ENCODE data around the gene VRK1.

DNA sequence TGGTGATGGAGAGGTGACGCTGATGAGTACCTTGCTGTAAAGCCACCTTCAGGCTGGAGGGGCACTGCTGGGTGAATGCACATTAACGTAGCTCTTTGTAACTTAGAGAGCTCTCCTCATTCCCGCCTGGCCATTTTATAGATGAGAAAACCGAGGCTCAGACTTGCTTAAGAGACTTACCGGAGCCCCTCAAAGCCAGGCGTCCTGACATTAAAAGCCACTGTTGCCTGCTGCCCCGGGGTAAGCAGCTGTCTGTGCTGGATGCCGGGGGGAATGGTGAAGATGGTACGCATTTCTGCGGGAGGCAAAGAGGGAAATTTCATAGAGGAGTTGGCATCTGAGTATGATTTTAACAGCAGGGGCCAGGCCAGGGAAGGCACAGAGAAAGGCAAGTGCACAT, 49.6 kb upstream of the VRK1 start:
- no peak for TF ChIP-seq POLR2A (IDR thresholded peaks at IDR 0.05; ENCODE audit: low read depth, low read length)
- no peak for TF ChIP-seq POLR2AphosphoS5 (IDR thresholded peaks at IDR 0.05; ENCODE audit: low read depth, low read length)
